Esophagus muscularis mucosa (tissue), 4 donors: ENCODE results near the gene AKR1E2. TPM values are rescaled to one million over a fixed set of nuclear protein-coding genes. Genes with fewer than 3 reads are reported as not detected.

Source experiments
- DNase-seq: peaks from one replicate; pipeline ENCODE4 v3.0.0-alpha.2; 2017; ENCODE audit errors: extremely low spot score
- H3K27ac ChIP-seq, 4 donors: fragments of 200-600 bp; sonication (generic); replicated peaks in 1 of 4; 1 replicate in 3 of 4; 2 replicates in 1 of 4; pipeline ENCODE4 v1.5.1; 2016 to 2019; ENCODE audit warnings: mild to moderate bottlenecking in 1 of 4
- H3K27me3 ChIP-seq, 4 donors: fragments of 200-600 bp; sonication (generic); one replicate each; pipeline versions ENCODE4 v1.5.1 to v1.6.0; 2016 to 2019
- H3K36me3 ChIP-seq, 4 donors: fragments of 200-600 bp; sonication (generic); one replicate each; pipeline ENCODE4 v1.5.1; 2016 to 2019
- H3K4me1 ChIP-seq, 4 donors: fragments of 200-600 bp; sonication (generic); one replicate each; pipeline ENCODE4 v1.5.1; 2016 to 2019
- H3K4me3 ChIP-seq, 4 donors: fragments of 200-600 bp; sonication (generic); 1 replicate in 2 of 4; 2 replicates in 2 of 4; pipeline ENCODE4 v1.5.1; 2016 to 2019; ENCODE audit warnings: mild to moderate bottlenecking in 4 of 4, moderate library complexity in 1 of 4
- H3K9me3 ChIP-seq, 4 donors: fragments of 200-600 bp; sonication (generic); 1 replicate in 3 of 4; 2 replicates in 1 of 4; pipeline ENCODE4 v1.5.1; 2016 to 2019
- CTCF ChIP-seq, 3 experiments: fragments of 200-600 bp in 2 of 3; fragments of 450-650 bp in 1 of 3; sonication (generic) in 2 of 3; IDR thresholded peaks; one replicate each; pipeline ENCODE4 v1.5.1; 2017 to 2019; ENCODE audit warnings: antibody characterized with exemption in 3 of 3, mild to moderate bottlenecking in 2 of 3, moderate library complexity in 1 of 3
- EP300 ChIP-seq: sonication (generic); formaldehyde crosslinking; IDR thresholded peaks from one replicate; pipeline ENCODE4 v1.6.1; 2017; ENCODE audit warnings: antibody characterized with exemption
- POLR2A ChIP-seq: fragments of 450-650 bp; IDR thresholded peaks from one replicate; pipeline ENCODE4 v1.6.1; 2017; ENCODE audit warnings: antibody characterized with exemption, moderate library complexity, mild to moderate bottlenecking, low read depth
- POLR2AphosphoS5 ChIP-seq, 2 donors: sonication (generic); formaldehyde crosslinking; IDR thresholded peaks; one replicate each; pipeline ENCODE4 v1.6.1; 2017; ENCODE audit warnings: antibody characterized with exemption in 2 of 2
- WGBS: methylation state at CpG from one replicate; pipeline ENCODE4 v1.1.5; 2018; 5-methylcytosine and 5-hydroxymethylcytosine counted together
- intact Hi-C: fragments of 100-400 bp; cut with DNase I; formaldehyde crosslinking; loops from one replicate; pipeline ENCODE4 v1.15.1; 2023
- total RNA-seq, 4 donors: library from RNA; depleted of rRNA; stranded (reverse); fragments of >200 nt; gene quantifications; one replicate each; pipeline versions ENCODE4 v1.1.0 to v1.2.1, GENCODE V29; 2016

The AKR1E2 gene
- total RNA-seq, 4 donors from 2014 or later, result 16.5 to 21.0 (median 18.0) TPM

GRCh38 chr10:4882704-4883078 is 56.7 kb downstream of the AKR1E2 start:
- Histone ChIP-seq H3K4me3 (no peak overlapping the region), H3K9me3 (no peaks in the 10 kb centered on the region), H3K27ac (no peak overlapping the region), H3K36me3 (no peaks in the 10 kb centered on the region), H3K4me1 (no peaks in the 10 kb centered on the region), H3K27me3 (no peaks in the 10 kb centered on the region)
- 85% methylated on average over 2 of the region's 2 CpGs for WGBS
- TF ChIP-seq EP300 (no peak), POLR2AphosphoS5 (IDR thresholded peaks at IDR 0.05) (no peak), POLR2A (no peak), CTCF (IDR thresholded peaks at IDR 0.05) (no peak)
- DNase-seq, result no peak
- intact Hi-C loops, result no loop called here

GRCh38 chr10:4883079-4883739 is 57.2 kb downstream of the AKR1E2 start:
- H3K4me1 ChIP-seq, result no peaks in the 10 kb centered on the region
- no peaks in the 10 kb centered on the region for H3K27me3 ChIP-seq
- intact Hi-C loops, result no loop called here
- WGBS, result 59% methylated on average over 4 of the region's 4 CpGs
- TF ChIP-seq POLR2A (no peak), CTCF (IDR thresholded peaks at IDR 0.05) (no peak), POLR2AphosphoS5 (IDR thresholded peaks at IDR 0.05) (no peak), EP300 (no peak)
- H3K9me3 ChIP-seq, result no peaks in the 10 kb centered on the region
- no peak overlapping the region for H3K27ac ChIP-seq
- no peak for DNase-seq
- no peak overlapping the region for H3K4me3 ChIP-seq
- H3K36me3 ChIP-seq, result no peaks in the 10 kb centered on the region

GRCh38 chr10:4885162-4885561 is 59.2 kb downstream of the AKR1E2 start:
- Histone ChIP-seq H3K4me1 (no peaks in the 10 kb centered on the region), H3K9me3 (no peaks in the 10 kb centered on the region), H3K27me3 (no peaks in the 10 kb centered on the region), H3K27ac (no peak overlapping the region), H3K36me3 (no peaks in the 10 kb centered on the region), H3K4me3 (no peak overlapping the region)
- intact Hi-C loops, result no loop called here
- peak; percentile 72 for DNase-seq
- no peak for TF ChIP-seq POLR2A
- TF ChIP-seq POLR2AphosphoS5 (IDR thresholded peaks at IDR 0.05), result no peak
- no peak for TF ChIP-seq CTCF (IDR thresholded peaks at IDR 0.05)
- no peak for TF ChIP-seq EP300
- WGBS, result 49% methylated on average over 3 of the region's 3 CpGs

- Histone ChIP-seq H3K4me1 (no peaks in the 10 kb centered on the region), H3K36me3 (no peaks in the 10 kb centered on the region), H3K27me3 (no peaks in the 10 kb centered on the region), H3K27ac (no peak overlapping the region), H3K4me3 (no peak overlapping the region), H3K9me3 (no peaks in the 10 kb centered on the region)
- WGBS, result 76% methylated on average over 9 of the region's 9 CpGs
- TF ChIP-seq EP300 (no peak), POLR2AphosphoS5 (IDR thresholded peaks at IDR 0.05) (no peak), POLR2A (no peak), CTCF (IDR thresholded peaks at IDR 0.05) (no peak)
- intact Hi-C loops, result no loop called here
- peak; percentile 57 for DNase-seq
These were observed 61.5 kb downstream of the AKR1E2 start for GRCh38 chr10:4887501-4887900.

- no peaks in the 10 kb centered on the region for H3K27me3 ChIP-seq
- H3K4me1 ChIP-seq, result no peaks in the 10 kb centered on the region
- TF ChIP-seq POLR2A (no peak), POLR2AphosphoS5 (IDR thresholded peaks at IDR 0.05) (no peak), EP300 (no peak), CTCF (IDR thresholded peaks at IDR 0.05) (no peak)
- intact Hi-C loops, result no loop called here
- no peaks in the 10 kb centered on the region for H3K9me3 ChIP-seq
- WGBS, result 50% methylated on average over 5 of the region's 5 CpGs
- DNase-seq, result peak; percentile 24
- H3K27ac ChIP-seq, result no peak overlapping the region
- no peaks in the 10 kb centered on the region for H3K36me3 ChIP-seq
- H3K4me3 ChIP-seq, result no peak overlapping the region
These were observed 62.2 kb downstream of the AKR1E2 start for GRCh38 chr10:4888236-4888635.
